ENCODE measurements around the gene PRND. TPM values are rescaled to one million over a fixed set of nuclear protein-coding genes. Genes with fewer than 3 reads are reported as not detected.

PRND gene
- total RNA-seq, 1 experiment from 2014 or later, result 0.04 TPM

GRCh38 chr20:4708856-4709255 is 12.9 kb upstream of the PRND start:
- TF ChIP-seq CTCF (conservative IDR thresholded peaks at IDR 0.05), result no peak
- no peak for DNase-seq
- Histone ChIP-seq H3K9ac (ENCODE audit: extremely low read depth, insufficient read length, low read length) (no peak overlapping the region), H3K23ac (ENCODE audit: insufficient read length, low read depth, low read length) (no peak overlapping the region), H3K79me2 (ENCODE audit: insufficient read depth, low read length) (no peaks in the 10 kb centered on the region), H3K56ac (ENCODE audit: insufficient read length, low read depth, low read length) (no peak overlapping the region), H2BK5ac (ENCODE audit: insufficient read length, low read length) (no peak overlapping the region), H3T11ph (ENCODE audit: low read length) (no peak overlapping the region), H2BK15ac (ENCODE audit: low read depth, low read length) (no peak overlapping the region), H2BK12ac (ENCODE audit: insufficient read length, low read depth, low read length) (no peak overlapping the region), H4K20me1 (ENCODE audit: control insufficient read depth, insufficient read depth, insufficient read length) (no peaks in the 10 kb centered on the region), H3K27me3 (ENCODE audit: insufficient read depth, low read length) (no peaks in the 10 kb centered on the region), H3K4me2 (ENCODE audit: insufficient read depth, insufficient read length, low read length) (no peak overlapping the region), H4K8ac (replicated peaks; ENCODE audit: insufficient read length, low read depth, low read length) (no peak overlapping the region), H3K79me1 (ENCODE audit: insufficient read depth, low read depth, low read length, poor library complexity, severe bottlenecking) (no peaks in the 10 kb centered on the region), H3K18ac (ENCODE audit: insufficient read length, low read depth, low read length) (no peak overlapping the region), H2BK20ac (ENCODE audit: low read depth, low read length, poor library complexity, severe bottlenecking) (no peak overlapping the region), H4K91ac (ENCODE audit: insufficient read length, low read depth, low read length) (no peak overlapping the region), H3K23me2 (ENCODE audit: insufficient read length, low read depth, low read length, poor library complexity, severe bottlenecking) (no peaks in the 10 kb centered on the region), H2AK5ac (ENCODE audit: insufficient read length, low read length) (no peak overlapping the region), H2AFZ (ENCODE audit: low read length) (no peak overlapping the region), H2BK120ac (ENCODE audit: low read depth, low read length, poor library complexity, severe bottlenecking) (no peak overlapping the region), H3K14ac (ENCODE audit: insufficient read depth, low read length) (no peak overlapping the region), H4K5ac (ENCODE audit: insufficient read length, low read depth, low read length) (no peak overlapping the region), H3K27ac (ENCODE audit: insufficient read length, low read depth, low read length) (no peak overlapping the region), H3K4me1 (ENCODE audit: insufficient read depth, low read length) (peaks cover 7% of the 10 kb centered on the region; the same call in 1 of the 2 replicates), H3K9me3 (ENCODE audit: control insufficient read depth, low read depth, low read length) (no peaks in the 10 kb centered on the region), H3K4ac (ENCODE audit: low read depth, low read length) (no peak overlapping the region)
- Mint-ChIP-seq H3K4me1 (peaks cover 21 to 24% of the 10 kb centered on the region in 2 experiments), H3K36me3 (ENCODE audit: insufficient read depth in 1 of 3, low read depth in 3 of 3) (no peaks in the 10 kb centered on the region), H3K27me3 (ENCODE audit: low read depth) (peaks cover 3% of the 10 kb centered on the region; the same call in 1 of the 2 replicates), H3K27ac (no peak overlapping the region), H3K9me3 (peaks cover 0 to 2% of the 10 kb centered on the region in 2 experiments; a peak in 1 of 5 replicates), H3K4me3 (no peak overlapping the region)
- no CpG with 5 or more reads among the region's 3 CpGs for WGBS (ENCODE audit: extremely low coverage, insufficient read length, low lambda C conversion rate)
